Transverse colon (tissue), 4 donors: Measurements from ENCODE around the gene TSG101. TPM values are rescaled to one million over a fixed set of nuclear protein-coding genes. Genes with fewer than 3 reads are reported as not detected.

Experiments used
- DNase-seq: peaks from one replicate; pipeline ENCODE4 v3.0.0-alpha.2; 2019
- H3K27ac ChIP-seq, 4 donors: fragments of 200-600 bp; sonication (generic); 2 replicates each; pipeline ENCODE4 v1.5.1; 2016 to 2018; ENCODE audit warnings: inconsistent platforms in 4 of 4
- H3K27me3 ChIP-seq: fragments of 200-600 bp; sonication (generic); 2 replicates; pipeline ENCODE4 v1.5.1; 2017; ENCODE audit warnings: inconsistent platforms
- H3K36me3 ChIP-seq, 4 donors: fragments of 200-600 bp; sonication (generic); 2 replicates each; pipeline ENCODE4 v1.5.1; 2017 to 2019; ENCODE audit warnings: inconsistent platforms in 4 of 4
- H3K4me1 ChIP-seq, 4 donors: fragments of 200-600 bp; sonication (generic); 2 replicates each; pipeline ENCODE4 v1.5.1; 2017 to 2020; ENCODE audit warnings: inconsistent platforms in 4 of 4
- H3K4me3 ChIP-seq, 4 donors: fragments of 200-600 bp; sonication (generic); 1 replicate in 1 of 4; 2 replicates in 3 of 4; pipeline versions ENCODE4 v1.5.1 to v1.6.1; 2017 to 2019; ENCODE audit warnings: inconsistent platforms in 4 of 4
- H3K9me3 ChIP-seq, 2 donors: fragments of 200-600 bp; sonication (generic); 2 replicates each; pipeline ENCODE4 v1.5.1; 2017 to 2019; ENCODE audit warnings: inconsistent platforms in 2 of 2
- CTCF ChIP-seq, 5 experiments: fragments of 200-600 bp in 3 of 5; fragments of 450-650 bp in 2 of 5; sonication (generic) in 3 of 5; IDR thresholded peaks; 1 replicate in 2 of 5; 2 replicates in 3 of 5; pipeline ENCODE4 v1.5.1; 2016 to 2017; ENCODE audit warnings: antibody characterized with exemption in 5 of 5, inconsistent platforms in 3 of 5, mild to moderate bottlenecking in 2 of 5, moderate library complexity in 1 of 5
- EP300 ChIP-seq: sonication (generic); formaldehyde crosslinking; IDR thresholded peaks from one replicate; pipeline ENCODE4 v1.6.1; 2017; ENCODE audit warnings: antibody characterized with exemption, low read depth
- POLR2A ChIP-seq: fragments of 450-650 bp; IDR thresholded peaks from one replicate; pipeline ENCODE4 v1.6.1; 2016; ENCODE audit warnings: antibody characterized with exemption, mild to moderate bottlenecking, moderate library complexity
- POLR2AphosphoS5 ChIP-seq, 3 donors: sonication (generic); formaldehyde crosslinking; IDR thresholded peaks; one replicate each; pipeline ENCODE4 v1.6.1; 2016; ENCODE audit warnings: antibody characterized with exemption in 3 of 3
- WGBS, 2 donors: methylation state at CpG; one replicate each; pipeline ENCODE4 v1.1.5; 2018; ENCODE audit warnings: low coverage in 1 of 2; 5-methylcytosine and 5-hydroxymethylcytosine counted together
- in situ Hi-C, 4 donors: fragments of 200-750 bp; cut with MboI; loops; one replicate each; pipeline versions ENCODE4 v1.15.0 to v1.15.1; 2017; ENCODE audit warnings: low sequenced_read_pairs in 3 of 4, low pct_ligation_motif_present in 1 of 4, low pct_unique_long_range_greater_than_20kb in 1 of 4
- intact Hi-C: fragments of 100-400 bp; cut with DNase I; formaldehyde crosslinking; loops from one replicate; pipeline ENCODE4 v1.15.1; 2023; ENCODE audit warnings: low total_unique reads
- total RNA-seq, 4 donors: library from RNA; depleted of rRNA; stranded (reverse); fragments of >200 nt; gene quantifications; one replicate each; pipeline ENCODE4 v1.1.0, GENCODE V29; 2016

Gene TSG101
- total RNA-seq, 4 donors from 2014 or later = 32.2 to 95.8 (median 81.2) TPM

GRCh38 chr11:18564149-18564548 lies 37.4 kb upstream of the TSG101 start:
- in situ Hi-C loops (loop anchor here in 1 of 4 donors (25.0 kb wide), 1 partner anchor 173 kb away; the partner anchor contains the start of gene IGSF22), intact Hi-C loops (no loop called here)
- H3K4me3 ChIP-seq = no peak overlapping the region

DNA sequence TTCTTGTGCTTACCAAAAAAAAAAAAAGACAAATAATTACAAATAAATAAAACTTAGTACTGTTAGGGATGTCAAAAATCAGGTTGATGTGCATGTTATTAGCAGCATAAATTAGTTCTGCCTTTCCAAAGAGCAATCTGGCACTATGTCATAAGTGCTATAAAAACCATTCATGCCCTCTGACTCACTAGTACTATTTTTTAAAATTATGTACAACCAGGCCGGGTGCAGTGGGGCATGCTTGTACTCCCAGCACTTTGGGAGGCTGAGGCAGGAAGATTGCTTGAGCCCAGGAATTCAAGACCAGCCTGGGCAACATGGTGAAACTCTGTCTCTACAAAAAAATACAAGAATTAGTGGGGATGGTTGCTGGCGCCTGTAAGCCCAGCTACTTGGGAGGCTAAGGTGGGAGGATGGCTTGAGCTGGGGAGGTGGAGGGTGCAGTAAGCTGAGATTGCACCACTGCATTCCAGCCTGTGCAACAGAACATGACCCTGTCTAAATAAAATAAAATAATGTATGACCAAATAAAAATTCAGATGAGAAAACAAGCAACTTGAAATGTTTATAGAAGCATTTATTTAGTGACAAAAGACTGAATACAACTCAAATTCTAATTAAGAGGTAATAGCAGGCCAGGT lies 36.5 kb upstream of the TSG101 start:
- Histone ChIP-seq H3K27ac (no peak overlapping the region), H3K4me1 (no peaks in the 10 kb centered on the region), H3K36me3 (peaks cover 0 to 54% (median 12%) of the 10 kb centered on the region in 4 donors), H3K27me3 (no peaks in the 10 kb centered on the region), H3K9me3 (no peaks in the 10 kb centered on the region), H3K4me3 (no peak overlapping the region)
- in situ Hi-C loops = loop anchor here in 1 of 4 donors (25.0 kb wide), 1 partner anchor 174 kb away; the partner anchor contains the start of gene IGSF22
- TF ChIP-seq EP300 (no peak), POLR2A (no peak), CTCF (IDR thresholded peaks at IDR 0.05) (no peak), POLR2AphosphoS5 (IDR thresholded peaks at IDR 0.05) (no peak)
- DNase-seq = no peak
- intact Hi-C loops = no loop called here
- WGBS, 2 donors = 75 to 89% methylated on average over 1 to 2 of the region's 2 CpGs

More at GRCh38 chr11:18564149-18564548, 37.4 kb upstream of the TSG101 start:
- Histone ChIP-seq H3K4me1 (no peaks in the 10 kb centered on the region), H3K9me3 (no peaks in the 10 kb centered on the region), H3K27ac (no peak overlapping the region), H3K27me3 (no peaks in the 10 kb centered on the region), H3K36me3 (peaks cover 0 to 55% (median 12%) of the 10 kb centered on the region in 4 donors)
- TF ChIP-seq CTCF (IDR thresholded peaks at IDR 0.05) (no peak), EP300 (no peak), POLR2A (no peak), POLR2AphosphoS5 (IDR thresholded peaks at IDR 0.05) (no peak)
- no peak for DNase-seq

GRCh38 chr11:18548001-18548400 lies 21.3 kb upstream of the TSG101 start:
- Histone ChIP-seq H3K9me3 (no peaks in the 10 kb centered on the region), H3K4me3 (no peak overlapping the region), H3K27me3 (no peaks in the 10 kb centered on the region), H3K4me1 (peaks cover 0 to 8% (median 0%) of the 10 kb centered on the region in 4 donors), H3K36me3 (peaks cover 0 to 11% (median 5%) of the 10 kb centered on the region in 4 donors), H3K27ac (no peak overlapping the region)
- WGBS, 2 donors = 50 to 54% methylated on average over 2 of the region's 2 CpGs
- intact Hi-C loops (no loop called here), in situ Hi-C loops (loop anchor here in 3 of 4 donors (10.0 to 25.0 kb wide), 3 partner anchors 89 to 189 kb away; partner anchors contain the start of genes IGSF22 (in 1 of the 3) and SPTY2D1 (in 1 of the 3))
- DNase-seq = peak; percentile 11
- TF ChIP-seq EP300 (no peak), CTCF (IDR thresholded peaks at IDR 0.05) (no peak), POLR2A (no peak), POLR2AphosphoS5 (IDR thresholded peaks at IDR 0.05) (no peak)

DNA sequence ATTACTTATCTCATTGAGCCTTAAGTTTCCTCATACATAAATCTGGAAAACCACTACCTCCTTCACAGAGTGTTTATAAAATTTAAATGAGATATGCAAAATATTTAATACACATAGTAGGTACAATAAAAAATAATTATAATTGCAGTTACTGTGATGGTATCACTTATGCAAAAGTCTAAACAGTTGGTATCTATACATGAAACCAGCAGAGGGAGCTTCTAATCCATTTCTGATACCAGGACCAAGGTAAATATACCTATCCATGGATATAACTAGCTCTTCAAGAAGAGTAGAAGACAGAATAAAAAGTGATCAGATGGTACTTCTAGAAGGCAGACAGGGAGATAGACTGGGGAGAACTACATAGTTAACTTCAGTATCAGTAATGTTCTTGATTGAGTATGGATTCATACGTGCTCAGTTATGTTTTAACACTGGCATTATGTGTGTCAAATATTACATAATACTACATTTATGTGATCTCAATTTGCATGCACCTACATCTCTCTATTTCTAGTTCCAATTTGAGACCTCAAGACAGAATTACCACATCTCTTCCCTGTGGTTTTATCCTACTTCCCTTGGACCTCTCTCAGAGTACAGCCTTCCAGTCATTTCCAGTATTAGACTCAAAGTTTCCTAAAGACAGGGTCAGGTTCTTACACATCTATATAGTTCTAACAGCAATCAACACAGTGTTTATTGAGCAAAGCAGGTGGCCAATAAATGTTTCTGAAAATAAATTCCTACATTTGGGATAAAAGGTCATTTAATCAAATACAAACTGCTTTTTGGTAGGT lies 13.7 kb upstream of the TSG101 start:
- no peaks in the 10 kb centered on the region for H3K9me3 ChIP-seq
- 83 to 97% methylated on average over 1 of the region's 1 CpG for WGBS, 2 donors
- in situ Hi-C loops (loop anchor here in 3 of 4 donors (10.0 to 25.0 kb wide), 3 partner anchors 97 to 197 kb away; partner anchors contain the start of genes IGSF22 (in 1 of the 3) and SPTY2D1 (in 1 of the 3)), intact Hi-C loops (no loop called here)
- TF ChIP-seq CTCF (IDR thresholded peaks at IDR 0.05) (peak; percentile 22 to 52 (median 36)), POLR2AphosphoS5 (IDR thresholded peaks at IDR 0.05) (no peak)
- DNase-seq = no peak
- no peak overlapping the region for H3K4me3 ChIP-seq
- no peaks in the 10 kb centered on the region for H3K4me1 ChIP-seq
- peaks cover 0 to 10% (median 0%) of the 10 kb centered on the region in 4 donors for H3K36me3 ChIP-seq
- no peak overlapping the region for H3K27ac ChIP-seq
- H3K27me3 ChIP-seq = no peaks in the 10 kb centered on the region
